Panc1 (cell line): ENCODE results near the gene ARHGEF18. TPM values are rescaled to one million over a fixed set of nuclear protein-coding genes. Genes with fewer than 3 reads are reported as not detected.

Experiments
- ATAC-seq: fragments of 200-7000 bp; cut with Tn5 transposase; 2 replicates; pipeline ENCODE4 v1.9.1; 2020; ENCODE audit warnings: mild to moderate bottlenecking, moderate library complexity
- BruUV-seq: library from RNA; stranded (reverse); fragments of 400-500 nt; replicated peaks from 2 replicates; lab custom pipeline; 2021; lab: Mats Ljungman, UMichigan
- CTCF ChIA-PET: fragments of 300-600 bp; sonication (Branson Sonifier 250); formaldehyde crosslinking; loops from one replicate; lab custom pipeline; 2022; ENCODE audit warnings: antibody characterized with exemption; lab: Charles Lee
- POLR2A ChIA-PET: fragments of 300-600 bp; sonication (Branson Sonifier 250); formaldehyde crosslinking; loops from one replicate; lab custom pipeline; 2022; ENCODE audit warnings: antibody characterized with exemption; lab: Charles Lee
- DNase-seq: peaks from one replicate; pipeline ENCODE4 v3.0.0-alpha.2; 2010; ENCODE audit warnings: low read depth, low spot score
- H3K27ac ChIP-seq: 2 replicates; pipeline ENCODE4 v1.5.1; 2011; ENCODE audit warnings: mild to moderate bottlenecking, low read length, inconsistent platforms
- H3K27me3 ChIP-seq: fragments of 200-500 bp; sonication (Bioruptor generic); 2 replicates; pipeline ENCODE4 v1.6.0; 2014; ENCODE audit warnings: low read length, inconsistent platforms; ENCODE audit not compliant: control insufficient read depth, insufficient read depth
- H3K36me3 ChIP-seq: fragments of 200-500 bp; sonication (Bioruptor generic); 2 replicates; pipeline ENCODE4 v1.5.1; 2014; ENCODE audit warnings: inconsistent platforms, mild to moderate bottlenecking, low read length, moderate library complexity; ENCODE audit not compliant: control insufficient read depth, insufficient read depth
- H3K4me1 ChIP-seq: 2 replicates; pipeline ENCODE4 v1.5.1; 2011; ENCODE audit warnings: inconsistent platforms, mild to moderate bottlenecking, low read length, moderate library complexity; ENCODE audit not compliant: control insufficient read depth, insufficient read depth
- H3K4me3 ChIP-seq, 2 experiments: 2 replicates each; pipeline ENCODE4 v1.5.1; 2011 to 2012; ENCODE audit warnings: low read depth in 2 of 2, low read length in 2 of 2, mild to moderate bottlenecking in 2 of 2, inconsistent platforms in 1 of 2, moderate library complexity in 1 of 2
- H3K9me3 ChIP-seq: fragments of 200-500 bp; sonication (Bioruptor generic); 2 replicates; pipeline ENCODE4 v1.5.1; 2014; ENCODE audit warnings: low read depth, mild to moderate bottlenecking, inconsistent platforms, low read length, moderate library complexity; ENCODE audit not compliant: control insufficient read depth, insufficient read depth
- POLR2AphosphoS5 ChIP-seq: IDR thresholded peaks from 2 replicates; pipeline ENCODE4 v1.6.1; 2012; ENCODE audit warnings: mild to moderate bottlenecking, low read depth, low read length, moderate library complexity
- REST ChIP-seq, 2 experiments: IDR thresholded peaks; 2 replicates each; pipeline ENCODE4 v1.6.1; 2011 to 2012; ENCODE audit warnings: low read depth in 2 of 2, control low read depth in 1 of 2, low read length in 1 of 2, mild to moderate bottlenecking in 1 of 2, moderate library complexity in 1 of 2; ENCODE audit not compliant: insufficient read depth in 1 of 2
- SIN3A ChIP-seq: IDR thresholded peaks from 2 replicates; pipeline ENCODE4 v1.6.1; 2012; ENCODE audit warnings: low read depth, mild to moderate bottlenecking, low read length, moderate library complexity, borderline replicate concordance; ENCODE audit not compliant: insufficient read depth
- TCF7L2 ChIP-seq: IDR thresholded peaks from 2 replicates; pipeline ENCODE4 v1.6.1; 2011; ENCODE audit warnings: mild to moderate bottlenecking, low read depth, low read length, inconsistent platforms
- in situ Hi-C: cut with HindIII; loops from 2 replicates; pipeline ENCODE4 v1.10.0; 2016; ENCODE audit warnings: low sequenced_read_pairs, low pct_unique_long_range_greater_than_20kb
- intact Hi-C: fragments of 100-400 bp; cut with micrococcal nuclease; formaldehyde crosslinking; loops from one replicate; pipeline ENCODE4 v1.10.0; 2022; ENCODE audit not compliant: unreplicated experiment
- total RNA-seq: library from RNA; stranded (reverse); gene quantifications from one replicate; pipeline ENCODE4 v1.2.1, GENCODE V29; 2021; ENCODE audit not compliant: unreplicated experiment
- TF ChIP-seq, protein P1 (sequence below): fragments of 450-650 bp; IDR thresholded peaks from 2 replicates; pipeline ENCODE4 v1.5.1; 2017; ENCODE audit warnings: mild to moderate bottlenecking

ARHGEF18 gene
- total RNA-seq, 1 experiment from 2014 or later: 39.1 TPM

DNA sequence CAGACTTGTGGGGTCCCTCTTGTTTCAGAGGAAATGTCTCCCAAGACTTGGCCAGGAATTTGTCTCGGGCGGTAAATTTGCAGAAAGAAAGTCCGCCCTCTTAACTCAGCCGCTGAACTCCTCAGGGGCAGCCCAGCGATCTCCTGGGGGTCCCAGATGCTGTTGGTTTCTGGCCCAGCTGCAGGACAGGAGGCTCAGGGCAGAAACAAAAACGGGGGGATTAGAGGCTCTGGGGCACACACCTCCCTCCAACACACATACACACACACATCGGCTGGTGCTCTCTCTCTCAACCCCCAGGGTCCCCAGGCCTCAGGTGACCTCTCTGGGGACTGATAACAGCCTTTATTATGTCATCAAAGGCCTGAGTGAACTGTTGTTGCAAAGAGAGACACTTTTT lies 7.1 kb downstream of the ARHGEF18 start:
- ATAC-seq: no peak
- CTCF ChIA-PET: interaction anchor here (0.7 kb wide), 1 partner anchor 208 kb away, joined by 5 read pairs; no protein-coding TSS in a partner anchor
- in situ Hi-C loops: no loop called here
- H3K9me3 ChIP-seq: no peaks in the 10 kb centered on the region
- DNase-seq: no peak
- no peaks in the 10 kb centered on the region for H3K4me1 ChIP-seq
- TF ChIP-seq TCF7L2: no peak
- no peak for TF ChIP-seq SIN3A
- TF ChIP-seq POLR2AphosphoS5: no peak
- TF ChIP-seq, protein P1, sequence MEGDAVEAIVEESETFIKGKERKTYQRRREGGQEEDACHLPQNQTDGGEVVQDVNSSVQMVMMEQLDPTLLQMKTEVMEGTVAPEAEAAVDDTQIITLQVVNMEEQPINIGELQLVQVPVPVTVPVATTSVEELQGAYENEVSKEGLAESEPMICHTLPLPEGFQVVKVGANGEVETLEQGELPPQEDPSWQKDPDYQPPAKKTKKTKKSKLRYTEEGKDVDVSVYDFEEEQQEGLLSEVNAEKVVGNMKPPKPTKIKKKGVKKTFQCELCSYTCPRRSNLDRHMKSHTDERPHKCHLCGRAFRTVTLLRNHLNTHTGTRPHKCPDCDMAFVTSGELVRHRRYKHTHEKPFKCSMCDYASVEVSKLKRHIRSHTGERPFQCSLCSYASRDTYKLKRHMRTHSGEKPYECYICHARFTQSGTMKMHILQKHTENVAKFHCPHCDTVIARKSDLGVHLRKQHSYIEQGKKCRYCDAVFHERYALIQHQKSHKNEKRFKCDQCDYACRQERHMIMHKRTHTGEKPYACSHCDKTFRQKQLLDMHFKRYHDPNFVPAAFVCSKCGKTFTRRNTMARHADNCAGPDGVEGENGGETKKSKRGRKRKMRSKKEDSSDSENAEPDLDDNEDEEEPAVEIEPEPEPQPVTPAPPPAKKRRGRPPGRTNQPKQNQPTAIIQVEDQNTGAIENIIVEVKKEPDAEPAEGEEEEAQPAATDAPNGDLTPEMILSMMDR: no peak
- no peak for TF ChIP-seq REST (IDR thresholded peaks at IDR 0.05; ENCODE audit: insufficient read depth in 1 of 2, low read depth in 2 of 2, low read length in 1 of 2)
- POLR2A ChIA-PET: no interaction called here
- BruUV-seq: no TSS peak
- H3K27me3 ChIP-seq: no peaks in the 10 kb centered on the region
- no peaks in the 10 kb centered on the region for H3K36me3 ChIP-seq
- no peak overlapping the region for H3K27ac ChIP-seq
- no peak overlapping the region for H3K4me3 ChIP-seq
- intact Hi-C loops: no loop called here

DNA sequence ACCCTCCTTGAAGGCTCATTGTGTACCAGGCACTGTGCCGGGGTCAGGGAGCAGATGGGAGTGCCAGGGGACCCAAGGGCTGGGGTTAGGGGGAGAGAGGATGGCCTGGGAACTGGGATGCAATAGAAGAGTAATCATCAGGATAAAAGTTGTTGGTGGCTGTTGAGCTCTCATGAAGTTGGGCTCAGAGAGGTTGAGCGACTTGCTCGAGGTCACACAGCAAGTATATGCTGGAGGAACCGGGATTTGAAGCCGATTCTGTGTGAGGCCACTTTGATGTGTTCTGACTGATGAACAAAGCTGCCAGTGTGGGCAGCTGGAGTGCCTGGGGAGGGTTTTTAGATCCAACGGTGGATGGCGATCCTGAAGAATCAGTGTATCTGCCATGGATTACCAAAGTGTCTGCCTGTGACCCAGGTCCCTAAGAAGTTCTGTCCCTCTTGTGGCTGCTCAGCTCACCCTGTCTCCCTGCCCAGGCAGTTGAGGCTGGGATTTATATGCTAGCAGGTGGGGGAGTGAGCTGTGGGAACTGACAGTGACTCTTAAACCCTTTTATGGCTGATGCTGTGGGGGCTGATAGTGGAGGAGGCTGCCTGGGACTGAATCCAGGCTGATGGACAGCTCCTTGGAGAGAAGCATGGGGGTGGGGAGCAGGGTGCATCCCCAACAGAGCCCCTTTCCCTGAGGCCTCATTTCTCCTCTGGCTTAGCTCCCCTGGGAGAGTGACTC lies 8.3 kb downstream of the ARHGEF18 start:
- H3K27me3 ChIP-seq: no peaks in the 10 kb centered on the region
- no peaks in the 10 kb centered on the region for H3K4me1 ChIP-seq
- no peak for TF ChIP-seq TCF7L2
- no peak for TF ChIP-seq SIN3A
- no peak for TF ChIP-seq POLR2AphosphoS5
- TF ChIP-seq, protein P1: no peak
- TF ChIP-seq REST (IDR thresholded peaks at IDR 0.05; ENCODE audit: insufficient read depth in 1 of 2, low read depth in 2 of 2, low read length in 1 of 2): no peak
- no peaks in the 10 kb centered on the region for H3K36me3 ChIP-seq
- CTCF ChIA-PET: no interaction called here
- intact Hi-C loops (no loop called here), in situ Hi-C loops (no loop called here)
- no peak overlapping the region for H3K4me3 ChIP-seq
- ATAC-seq (no peak), DNase-seq (no peak)
- H3K9me3 ChIP-seq: no peaks in the 10 kb centered on the region
- POLR2A ChIA-PET: interaction anchor here (0.6 kb wide), 1 partner anchor 235 kb away, joined by 15 read pairs; no protein-coding TSS in a partner anchor
- no peak overlapping the region for H3K27ac ChIP-seq
- no TSS peak for BruUV-seq
